GM18951 (cell line): ENCODE data around the gene MEN1.

Experiments used
- POLR2A ChIP-seq: IDR thresholded peaks from 4 replicates; pipeline ENCODE4 v1.6.1; 2011; ENCODE audit warnings: mild to moderate bottlenecking; ENCODE audit not compliant: insufficient read length, insufficient read depth; ENCODE audit errors: extremely low read depth
- in situ Hi-C: fragments of 300-500 bp; cut with MboI; formaldehyde crosslinking; loops from one replicate; pipeline ENCODE4 v1.12.0; 2022; ENCODE audit warnings: low sequenced_read_pairs, mixed read lengths, inconsistent platforms; ENCODE audit not compliant: unreplicated experiment

MEN1 gene

GRCh38 chr11:64758330-64759079, 51.8 kb downstream of the MEN1 start:
- in situ Hi-C loops, result no loop called here
- no peak for TF ChIP-seq POLR2A

DNA sequence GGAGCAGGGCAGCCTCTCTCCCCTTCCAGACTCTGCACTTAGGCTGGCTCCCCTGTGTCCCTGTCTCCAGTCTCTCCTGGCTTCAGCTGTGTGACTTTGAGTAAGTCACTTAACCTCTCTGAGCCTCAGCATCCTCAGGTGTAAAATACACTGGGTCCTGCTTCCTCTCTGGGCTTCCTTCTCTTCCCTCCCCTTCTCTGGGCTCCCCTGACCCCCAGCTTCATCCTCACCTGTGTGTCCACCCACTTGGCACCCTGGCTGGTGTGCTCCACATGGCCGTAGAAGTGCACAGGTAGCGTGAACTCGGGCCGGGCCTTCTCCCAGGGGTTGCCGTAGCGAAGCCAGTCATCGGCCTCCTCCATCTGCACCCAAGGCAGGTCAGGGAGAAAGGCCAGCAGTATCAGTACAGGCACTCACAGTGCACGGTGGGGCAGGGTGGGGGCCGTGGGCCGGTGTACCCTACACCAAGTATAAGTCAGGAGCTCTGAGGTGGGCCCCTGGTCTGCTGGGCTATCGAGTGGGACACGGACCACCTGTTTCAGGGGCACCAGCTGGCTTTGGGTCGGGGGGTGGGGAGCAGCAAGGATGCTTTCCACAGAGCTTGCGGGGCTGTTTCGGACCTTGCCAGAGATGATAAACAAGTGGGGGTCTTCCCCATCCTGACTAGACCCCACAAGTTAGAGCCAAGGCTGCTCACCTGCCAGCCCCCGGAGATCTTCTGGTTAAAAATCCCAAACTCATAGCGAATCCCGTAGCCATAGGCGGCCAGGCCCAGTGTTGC, 52.6 kb downstream of the MEN1 start:
- TF ChIP-seq POLR2A, result no peak

DNA sequence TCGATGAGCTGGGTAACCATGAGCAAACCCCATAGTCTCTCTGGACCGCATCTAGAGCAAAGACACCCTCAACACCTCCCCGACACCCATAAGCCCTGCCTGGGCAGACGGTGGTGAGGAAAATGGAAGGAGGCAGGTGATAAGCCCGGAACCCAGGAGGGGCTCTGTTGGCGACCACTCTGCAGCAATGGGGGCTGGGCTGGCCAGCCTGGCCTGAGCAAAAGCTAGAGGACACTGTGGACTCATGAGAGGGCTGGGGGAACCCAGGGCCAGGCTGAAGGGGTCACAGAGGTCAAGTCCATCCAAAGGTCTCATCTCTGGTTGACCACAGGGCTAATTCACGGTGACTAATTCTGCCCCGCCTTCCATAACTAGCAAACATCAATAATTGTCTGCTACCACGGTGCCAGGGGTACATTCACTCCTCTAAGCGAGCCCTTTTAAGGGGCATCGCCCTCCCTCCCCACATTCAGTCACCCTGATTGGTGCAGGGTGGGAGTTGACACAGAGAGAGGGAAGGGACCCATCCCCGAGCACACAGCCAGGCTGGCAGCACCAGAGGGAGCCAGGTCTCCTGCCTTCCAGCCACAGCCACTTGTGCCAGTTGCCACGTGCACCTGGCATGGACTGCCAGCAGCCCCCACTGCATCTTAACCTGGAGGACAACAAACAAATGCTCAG, 54.5 kb downstream of the MEN1 start:
- TF ChIP-seq POLR2A, result no peak
- in situ Hi-C loops, result no loop called here

More for the DNA sequence above, 52.6 kb downstream of the MEN1 start:
- in situ Hi-C loops, result no loop called here

DNA sequence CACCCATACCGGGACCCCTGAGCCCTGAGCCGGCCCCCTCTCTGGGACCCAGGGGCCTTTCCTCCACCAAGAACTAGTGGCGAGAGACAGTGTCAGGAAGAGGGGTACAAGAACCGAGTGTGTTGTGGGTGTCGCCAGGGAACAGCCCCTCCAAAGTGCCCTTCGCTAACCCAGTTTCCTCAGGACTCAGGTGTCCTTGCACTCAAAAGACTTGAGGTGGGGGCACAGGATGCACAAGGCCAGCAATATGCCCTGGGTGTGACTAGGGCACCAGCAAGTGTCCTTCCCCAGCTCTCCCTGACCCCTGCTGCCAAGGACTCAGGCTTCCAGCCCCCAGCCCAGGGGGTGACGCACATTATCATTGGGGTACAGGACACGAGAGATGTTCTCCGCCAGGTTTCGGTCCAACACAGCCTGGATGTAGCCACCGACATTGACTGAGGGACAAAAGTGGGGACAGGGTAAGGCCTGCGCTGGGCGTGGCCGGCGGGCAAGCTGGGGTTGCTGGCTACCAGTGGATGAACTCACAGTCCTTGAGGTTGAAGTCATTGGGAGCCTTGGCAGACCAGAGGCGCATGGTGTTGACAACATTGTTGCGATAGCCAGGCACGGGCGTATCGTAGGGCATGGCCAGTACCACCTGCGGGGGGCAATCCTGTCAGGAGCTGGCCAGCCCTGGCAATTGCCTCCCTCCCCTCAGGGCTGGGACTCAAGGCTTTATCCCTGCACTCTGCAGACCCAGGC, 55.3 kb downstream of the MEN1 start:
- in situ Hi-C loops, result no loop called here

DNA sequence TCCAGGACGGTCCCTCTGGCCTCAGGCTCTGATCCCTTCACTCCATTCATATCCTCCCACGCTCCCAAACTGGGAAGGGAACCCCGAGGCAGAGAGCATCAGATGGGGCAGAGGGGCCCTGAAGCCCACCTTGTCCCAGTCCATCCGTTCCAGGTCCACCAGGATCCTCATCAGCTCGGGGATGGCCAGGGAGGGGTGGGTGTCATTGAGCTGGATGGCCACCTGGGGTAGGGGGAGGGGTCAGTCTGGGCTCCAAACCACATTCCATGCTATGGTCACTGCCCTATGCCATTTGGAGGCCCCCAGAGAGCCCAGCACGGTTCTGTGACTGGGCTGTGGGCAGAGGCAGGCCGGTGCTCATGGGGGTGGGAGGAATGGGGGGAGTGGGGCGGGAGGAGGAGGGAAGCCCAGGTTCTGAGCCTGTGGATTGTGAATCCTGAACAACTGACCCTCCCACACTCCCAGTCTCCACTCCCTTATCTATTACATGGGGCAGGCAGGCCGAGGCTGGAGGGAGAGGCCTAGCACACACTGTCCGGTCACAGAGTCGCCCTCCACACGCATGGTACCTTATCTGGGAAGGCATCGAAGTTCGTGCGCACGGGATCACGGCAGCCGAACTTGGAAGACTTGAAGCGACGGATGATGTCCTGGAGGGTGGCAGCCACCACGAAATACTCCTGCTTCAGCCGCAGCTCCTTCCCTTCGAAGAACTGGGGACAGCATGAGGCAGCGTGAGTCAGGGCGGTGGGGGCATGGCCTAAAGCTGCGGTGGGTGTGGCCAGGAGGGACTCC, 56.0 kb downstream of the MEN1 start:
- in situ Hi-C loops, result no loop called here
- TF ChIP-seq POLR2A, result no peak

More for the DNA sequence above, 55.3 kb downstream of the MEN1 start:
- TF ChIP-seq POLR2A, result no peak
